PC-3 (cell line): ENCODE data around the gene ZNF236. TPM values are rescaled to one million over a fixed set of nuclear protein-coding genes. Genes with fewer than 3 reads are reported as not detected.

ENCODE experiments used
- ATAC-seq: fragments of 200-7000 bp; cut with Tn5 transposase; 2 replicates; pipeline ENCODE4 v1.9.1; 2020; ENCODE audit warnings: mild to moderate bottlenecking, moderate library complexity
- BruUV-seq: library from RNA; stranded (reverse); fragments of 400-500 nt; replicated peaks from 2 replicates; lab custom pipeline; 2021; lab: Mats Ljungman, UMichigan
- CTCF ChIA-PET: fragments of 300-600 bp; sonication (Branson Sonifier 250); formaldehyde crosslinking; loops from one replicate; lab custom pipeline; 2022; ENCODE audit warnings: antibody characterized with exemption; lab: Charles Lee
- POLR2A ChIA-PET: fragments of 300-600 bp; sonication (Branson Sonifier 250); formaldehyde crosslinking; loops from one replicate; lab custom pipeline; 2022; ENCODE audit warnings: antibody characterized with exemption; ENCODE audit not compliant: unreplicated experiment; lab: Charles Lee
- DNase-seq: peaks from one replicate; pipeline ENCODE4 v3.0.0-alpha.2; 2015
- H2AFZ ChIP-seq: fragments of 300-600 bp; sonication (generic); 2 replicates; pipeline ENCODE4 v1.6.0; 2016; ENCODE audit warnings: antibody characterized with exemption, low read length
- H3F3A ChIP-seq: fragments of 300-600 bp; sonication (generic); one replicate; pipeline ENCODE4 v1.6.0; 2017; ENCODE audit warnings: antibody characterized with exemption, low read length, control low read depth, mild to moderate bottlenecking; ENCODE audit not compliant: unreplicated experiment
- H3K27ac ChIP-seq: fragments of 300-600 bp; sonication (generic); 2 replicates; pipeline ENCODE4 v1.5.1; 2016; ENCODE audit warnings: mild to moderate bottlenecking, low read length
- H3K27me3 ChIP-seq: fragments of 300-600 bp; sonication (generic); 2 replicates; pipeline ENCODE4 v1.6.1; 2016; ENCODE audit warnings: low read length, mixed read lengths
- H3K36me3 ChIP-seq: fragments of 300-600 bp; sonication (generic); 2 replicates; pipeline ENCODE4 v1.6.1; 2016; ENCODE audit warnings: low read depth, mixed run types, low read length, mixed read lengths
- H3K4me1 ChIP-seq: fragments of 300-600 bp; sonication (generic); 2 replicates; pipeline ENCODE4 v1.5.1; 2016; ENCODE audit warnings: low read length; ENCODE audit not compliant: insufficient read depth
- H3K4me2 ChIP-seq: fragments of 300-600 bp; sonication (generic); 2 replicates; pipeline ENCODE4 v1.6.0; 2016; ENCODE audit warnings: low read length
- H3K4me3 ChIP-seq: fragments of 300-600 bp; sonication (generic); 2 replicates; pipeline ENCODE4 v1.5.1; 2016; ENCODE audit warnings: mild to moderate bottlenecking, low read length, mixed read lengths
- H3K79me2 ChIP-seq: fragments of 300-600 bp; sonication (generic); 2 replicates; pipeline ENCODE4 v1.6.1; 2017; ENCODE audit warnings: low read length, mixed read lengths
- H3K9ac ChIP-seq: fragments of 300-600 bp; sonication (generic); 2 replicates; pipeline ENCODE4 v1.6.0; 2016; ENCODE audit warnings: mild to moderate bottlenecking, low read length
- H3K9me2 ChIP-seq: fragments of 300-600 bp; sonication (generic); replicated peaks from 2 replicates; pipeline ENCODE4 v1.6.1; 2016; ENCODE audit warnings: mixed run types, low read length, mixed read lengths
- H3K9me3 ChIP-seq: fragments of 300-600 bp; sonication (generic); 2 replicates; pipeline ENCODE4 v1.6.1; 2016; ENCODE audit warnings: low read length, mixed read lengths
- H4K20me1 ChIP-seq: fragments of 300-600 bp; sonication (generic); 2 replicates; pipeline ENCODE4 v1.6.1; 2016; ENCODE audit warnings: low read length, mixed read lengths
- CTCF ChIP-seq: fragments of 300-600 bp; sonication (generic); conservative IDR thresholded peaks from 2 replicates; pipeline ENCODE4 v1.5.1; 2017; ENCODE audit warnings: antibody characterized with exemption, low read depth, mild to moderate bottlenecking, low read length
- EZH2 ChIP-seq: fragments of 300-600 bp; sonication (generic); IDR thresholded peaks from one replicate; pipeline ENCODE4 v1.6.1; 2017; ENCODE audit warnings: antibody characterized with exemption, mild to moderate bottlenecking, low read length; ENCODE audit not compliant: unreplicated experiment
- EZH2phosphoT487 ChIP-seq: fragments of 300-600 bp; sonication (generic); IDR thresholded peaks from 2 replicates; pipeline ENCODE4 v1.6.1; 2018; ENCODE audit warnings: mild to moderate bottlenecking, antibody characterized with exemption, low read length, borderline replicate concordance
- intact Hi-C: fragments of 100-400 bp; cut with micrococcal nuclease; formaldehyde crosslinking; loops from 2 replicates; pipeline ENCODE4 v1.9.0; 2023
- total RNA-seq: library from RNA; depleted of rRNA; stranded (reverse); fragments of >200 nt; gene quantifications from 2 replicates; pipeline ENCODE4 v1.2.3, GENCODE V29; 2014

The ZNF236 gene
- total RNA-seq, 1 experiment from 2014 or later, result 7.7 TPM

DNA sequence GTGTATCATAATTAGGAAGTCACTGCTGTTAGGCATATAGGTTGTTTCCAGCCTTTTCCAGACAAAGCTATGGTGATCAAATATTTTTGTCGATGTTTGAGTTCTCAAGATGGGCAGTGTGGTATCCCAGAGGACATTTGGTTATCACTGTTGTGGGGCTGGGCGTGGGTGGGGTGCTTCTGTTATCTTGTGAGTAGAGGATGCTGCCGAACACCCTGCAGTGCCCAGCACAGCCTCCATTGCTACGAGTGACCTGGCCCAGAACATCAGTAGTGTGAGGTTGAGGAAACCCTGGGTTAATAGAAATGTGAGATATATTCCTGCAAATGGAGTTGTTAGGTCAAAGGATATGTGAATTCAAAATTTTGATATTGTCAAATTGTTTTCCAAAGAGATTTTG lies 33.2 kb downstream of the ZNF236 start:
- H4K20me1 ChIP-seq, result no peaks in the 10 kb centered on the region
- H3K27me3 ChIP-seq, result no peaks in the 10 kb centered on the region
- H3K9me3 ChIP-seq, result no peaks in the 10 kb centered on the region
- DNase-seq, result no peak
- no peak overlapping the region for H3K4me3 ChIP-seq
- H3K9ac ChIP-seq, result no peak overlapping the region
- no peak for TF ChIP-seq CTCF
- TF ChIP-seq EZH2phosphoT487, result no peak
- TF ChIP-seq EZH2, result no peak
- no peaks in the 10 kb centered on the region for H3K36me3 ChIP-seq
- no peaks in the 10 kb centered on the region for H3K9me2 ChIP-seq
- H3F3A ChIP-seq, result no peaks in the 10 kb centered on the region
- no peak overlapping the region for H3K4me2 ChIP-seq
- ChIA-PET POLR2A (no interaction called here), CTCF (no interaction called here)
- H2AFZ ChIP-seq, result no peak overlapping the region
- no peaks in the 10 kb centered on the region for H3K4me1 ChIP-seq
- H3K79me2 ChIP-seq, result no peaks in the 10 kb centered on the region
- intact Hi-C loops, result no loop called here
- no peak overlapping the region for H3K27ac ChIP-seq
- BruUV-seq, result no TSS peak
- no peak for ATAC-seq

GRCh38 chr18:76857476-76857875 lies 35.1 kb downstream of the ZNF236 start:
- CTCF ChIA-PET, result no interaction called here
- no peaks in the 10 kb centered on the region for H3K27me3 ChIP-seq
- no peaks in the 10 kb centered on the region for H3K9me2 ChIP-seq
- no peak overlapping the region for H3K9ac ChIP-seq
- no peak overlapping the region for H3K27ac ChIP-seq
- no peak overlapping the region for H3K4me3 ChIP-seq
- BruUV-seq, result no TSS peak
- H2AFZ ChIP-seq, result no peak overlapping the region
- ATAC-seq (no peak), DNase-seq (no peak)
- no peaks in the 10 kb centered on the region for H3F3A ChIP-seq
- peaks cover 5% of the 10 kb centered on the region; the same call in 1 of the 2 replicates for H3K36me3 ChIP-seq
- no peaks in the 10 kb centered on the region for H3K79me2 ChIP-seq
- TF ChIP-seq EZH2, result no peak
- no peak for TF ChIP-seq EZH2phosphoT487
- TF ChIP-seq CTCF, result no peak
- intact Hi-C loops, result no loop called here
- no peaks in the 10 kb centered on the region for H4K20me1 ChIP-seq
- H3K4me1 ChIP-seq, result no peaks in the 10 kb centered on the region
- POLR2A ChIA-PET, result no interaction called here
- no peaks in the 10 kb centered on the region for H3K9me3 ChIP-seq
- no peak overlapping the region for H3K4me2 ChIP-seq

DNA sequence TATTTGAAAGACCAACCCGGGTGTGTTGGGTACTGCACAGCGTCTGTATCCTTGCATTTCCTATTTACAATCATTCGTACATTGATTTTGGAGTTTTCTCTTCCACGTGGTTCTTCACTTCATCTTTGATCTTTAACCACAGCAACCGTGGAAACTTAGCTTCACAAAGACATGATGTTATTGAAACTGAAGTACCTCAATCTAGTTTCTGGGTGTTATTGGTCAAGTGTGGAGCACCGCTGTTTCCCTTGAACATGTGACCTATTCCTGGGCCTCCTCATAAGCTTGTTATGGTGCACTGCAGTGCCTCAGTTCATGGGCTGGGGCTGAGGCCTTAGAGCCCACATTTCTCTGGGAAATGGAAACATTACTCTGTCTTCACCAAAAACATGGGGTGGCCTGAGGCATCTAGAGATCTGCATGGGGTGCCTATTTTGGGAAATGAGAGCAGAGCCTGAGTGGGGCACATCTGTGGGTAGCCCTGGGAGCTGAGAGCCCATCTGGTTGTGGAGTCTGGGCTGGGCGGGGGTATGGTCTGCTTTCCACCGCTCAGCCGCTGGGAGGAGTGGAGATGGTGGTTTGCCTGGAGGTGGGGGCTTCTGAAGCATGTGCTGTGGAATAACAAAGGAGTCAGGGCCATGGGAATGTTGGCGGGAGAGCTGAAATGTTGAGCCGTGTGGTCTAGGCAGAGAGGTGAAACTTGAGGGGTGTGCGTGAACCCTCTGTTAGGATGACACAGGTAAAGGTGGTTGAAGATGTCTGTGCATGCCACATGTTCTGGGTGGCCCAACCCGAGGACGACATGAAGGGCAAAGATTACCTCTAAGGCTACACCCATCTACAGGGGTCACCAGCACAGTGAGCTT lies 37.4 kb downstream of the ZNF236 start:
- Histone ChIP-seq H3K9me2 (no peaks in the 10 kb centered on the region), H3F3A (no peaks in the 10 kb centered on the region), H3K27me3 (no peaks in the 10 kb centered on the region), H3K27ac (no peak overlapping the region), H3K4me2 (no peak overlapping the region), H3K4me1 (no peaks in the 10 kb centered on the region), H3K79me2 (no peaks in the 10 kb centered on the region), H3K9ac (no peak overlapping the region), H2AFZ (no peak overlapping the region), H3K36me3 (peaks cover 5% of the 10 kb centered on the region; the same call in 1 of the 2 replicates), H3K9me3 (no peaks in the 10 kb centered on the region), H4K20me1 (no peaks in the 10 kb centered on the region), H3K4me3 (no peak overlapping the region)
- ChIA-PET POLR2A (no interaction called here), CTCF (no interaction called here)
- BruUV-seq, result no TSS peak
- TF ChIP-seq EZH2 (no peak), EZH2phosphoT487 (no peak), CTCF (no peak)
- no peak for ATAC-seq
- intact Hi-C loops, result no loop called here
- no peak for DNase-seq
